GM19455 (cell line): ENCODE results near the gene METTL14.
"Not testable (repeated sequence)": the region's sequence is repeated elsewhere in the genome, so short reads cannot be mapped to it uniquely, and the experiment has no call there.

ENCODE experiments used
- ATAC-seq: cut with Tn5 transposase; IDR thresholded peaks from one replicate; pipeline ENCODE4 v1.9.1; 2021; ENCODE audit not compliant: unreplicated experiment

Gene METTL14

DNA sequence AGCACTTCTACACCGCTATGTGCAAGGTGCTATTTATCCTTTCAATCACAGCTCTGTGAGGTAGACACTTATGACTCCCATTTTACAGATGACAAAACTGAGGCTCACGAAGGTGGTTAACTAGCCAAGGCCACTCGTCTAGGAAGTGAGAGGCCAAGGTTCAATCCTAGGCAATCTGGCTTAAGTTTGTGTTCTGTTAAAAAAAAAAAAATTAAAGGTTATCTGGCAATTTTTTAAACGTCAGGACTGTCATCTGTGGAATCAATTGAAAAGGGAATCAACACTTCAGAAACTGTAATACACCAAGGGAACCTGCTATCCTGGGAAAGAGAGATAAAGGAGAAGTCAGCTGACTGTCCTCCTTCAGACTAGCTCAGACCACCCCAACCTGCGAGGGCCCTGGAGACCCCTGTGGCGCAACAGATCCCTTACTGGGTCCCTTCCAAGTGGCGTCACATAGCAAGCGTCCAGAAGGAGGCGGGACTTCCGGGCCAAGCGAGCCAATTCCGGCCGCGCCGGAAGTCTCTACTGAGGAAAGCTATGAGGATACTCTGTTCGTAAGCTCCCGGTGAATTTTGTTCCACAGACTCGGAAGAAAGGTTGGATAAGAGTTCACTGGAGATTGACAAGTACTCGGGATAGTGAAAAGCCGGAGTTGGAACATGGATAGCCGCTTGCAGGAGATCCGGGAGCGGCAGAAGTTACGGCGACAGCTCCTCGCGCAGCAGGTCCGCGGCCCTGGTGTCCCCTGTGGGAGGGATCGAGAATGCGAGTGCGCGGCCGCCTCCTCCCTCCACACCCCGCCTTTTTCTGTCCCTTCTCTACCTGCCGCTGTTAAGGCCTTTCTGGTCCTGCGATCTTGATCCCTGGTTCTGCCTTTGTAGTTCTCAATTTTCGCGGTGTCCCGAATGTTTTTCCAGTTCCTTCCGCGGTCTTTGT, at the start of gene METTL14:
Gene METTL14, plus strand, starts transcription at position 520 of the 939 bp plus-strand sequence. Its CDS starts 143 bp downstream, at position 663.
- peak; percentile 100 for ATAC-seq

DNA sequence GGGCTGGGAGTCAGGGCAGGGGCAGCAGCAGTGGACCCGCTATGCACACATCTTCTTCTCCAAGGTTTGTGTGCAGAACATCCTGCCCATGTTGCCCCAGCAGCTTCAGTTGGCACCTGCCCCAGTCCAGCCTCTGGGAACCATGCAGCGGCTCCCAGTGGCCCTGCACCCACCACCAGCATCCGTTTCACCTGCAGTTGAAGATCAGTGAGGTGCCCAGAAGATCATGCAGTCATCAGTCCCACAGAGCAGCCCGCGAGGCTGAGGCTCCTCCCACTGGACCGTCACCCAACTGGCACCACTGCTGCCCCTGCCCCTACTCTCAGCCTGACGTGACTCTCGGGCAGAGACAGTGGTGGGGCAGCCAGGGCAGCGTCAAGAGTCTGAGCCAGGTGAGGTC, 49.1 kb upstream of the METTL14 start:
- ATAC-seq, result not testable (repeated sequence)

GRCh38 chr4:118664665-118665064, 20.5 kb upstream of the METTL14 start:
- not testable (repeated sequence) for ATAC-seq

GRCh38 chr4:118669220-118669619, 16.0 kb upstream of the METTL14 start:
- ATAC-seq, result not testable (repeated sequence)

- ATAC-seq, result not testable (repeated sequence)
Observed at GRCh38 chr4:118670968-118671367, 14.2 kb upstream of the METTL14 start.

GRCh38 chr4:118676128-118676527, 9.1 kb upstream of the METTL14 start:
- no peak for ATAC-seq

- no peak for ATAC-seq
Observed at GRCh38 chr4:118680808-118681207, 4.4 kb upstream of the METTL14 start.

DNA sequence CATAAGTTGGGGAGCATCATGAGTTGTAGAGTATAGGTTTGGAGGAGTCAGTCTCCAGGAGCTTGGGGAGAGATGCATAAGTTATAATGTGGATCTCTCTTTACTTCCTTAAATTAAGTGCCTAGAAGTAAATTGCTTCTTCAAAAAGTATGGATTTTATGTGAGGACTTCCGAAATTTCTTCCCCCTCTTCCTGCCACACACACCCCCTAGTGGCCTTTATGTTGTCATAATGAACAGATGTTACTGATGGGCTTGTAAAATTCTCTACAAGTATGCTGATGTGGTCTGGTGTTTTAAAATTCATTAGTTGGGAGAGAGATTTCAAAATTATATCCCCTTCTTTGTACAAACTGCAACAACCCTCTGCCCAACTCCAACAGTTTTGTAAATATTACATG, 2.3 kb upstream of the METTL14 start:
- ATAC-seq, result no peak

DNA sequence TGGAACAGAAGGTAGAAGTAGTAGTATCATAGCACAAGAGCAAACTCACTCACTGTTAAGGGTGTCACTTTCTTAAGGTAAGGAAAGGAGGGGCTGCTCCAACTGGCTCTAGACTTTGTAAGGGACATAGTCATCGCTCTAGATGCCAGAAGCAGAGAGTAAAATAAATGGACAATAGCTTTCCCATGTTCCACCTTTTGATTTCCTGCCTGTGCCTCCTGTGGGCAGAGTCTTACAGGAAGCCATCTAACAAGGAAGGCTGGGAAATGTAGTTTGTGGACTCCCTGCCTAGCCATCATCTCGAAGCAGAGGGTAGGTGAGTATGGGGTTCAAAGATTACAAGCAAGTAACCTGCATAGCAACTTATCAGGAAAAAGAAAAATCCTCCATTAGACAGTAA, 1.7 kb upstream of the METTL14 start:
- ATAC-seq, result no peak

GRCh38 chr4:118703118-118703517, 17.9 kb downstream of the METTL14 start:
- no peak for ATAC-seq

GRCh38 chr4:118711052-118711451, 25.9 kb downstream of the METTL14 start:
- ATAC-seq, result no peak

DNA sequence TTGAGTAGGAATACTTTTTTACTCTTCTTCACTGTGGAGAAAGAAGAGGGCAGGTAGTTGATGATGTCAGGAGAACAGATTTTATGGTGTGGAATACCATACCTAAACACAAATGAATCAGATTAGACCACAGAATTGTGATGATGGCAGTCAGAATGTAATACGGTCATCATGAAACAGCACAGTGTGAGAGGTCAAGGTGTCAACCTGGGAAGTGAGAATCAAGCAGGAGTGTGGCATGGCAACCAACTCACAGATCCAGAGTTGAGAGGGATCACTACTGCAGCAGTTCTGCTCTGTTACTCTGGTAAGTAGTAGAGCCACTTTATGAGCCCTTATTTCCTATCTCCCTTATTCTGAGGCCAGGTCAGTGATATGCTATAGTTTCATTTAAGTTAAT, 27.7 kb downstream of the METTL14 start:
- no peak for ATAC-seq

GRCh38 chr4:118714682-118715081, 29.5 kb downstream of the METTL14 start:
- no peak for ATAC-seq

DNA sequence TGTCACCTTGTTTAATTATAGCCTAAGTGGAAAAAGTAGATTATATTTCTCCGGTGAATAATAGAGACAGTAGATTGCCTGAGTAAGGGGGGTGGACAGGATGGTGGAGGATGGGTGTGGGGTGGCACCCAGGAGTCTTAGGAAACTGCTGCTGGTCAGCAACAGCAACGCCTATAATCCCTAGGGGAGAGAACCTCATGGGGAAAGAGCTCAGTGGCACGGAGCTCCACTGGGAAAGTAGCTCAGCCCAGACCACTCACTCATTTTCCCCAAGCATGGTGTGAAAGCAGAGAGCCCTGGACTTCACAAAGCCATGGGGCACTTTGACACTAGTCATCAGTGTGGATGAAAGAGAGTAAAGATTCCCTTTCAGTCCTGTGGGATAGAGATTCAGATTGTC, 31.1 kb downstream of the METTL14 start:
- no peak for ATAC-seq

DNA sequence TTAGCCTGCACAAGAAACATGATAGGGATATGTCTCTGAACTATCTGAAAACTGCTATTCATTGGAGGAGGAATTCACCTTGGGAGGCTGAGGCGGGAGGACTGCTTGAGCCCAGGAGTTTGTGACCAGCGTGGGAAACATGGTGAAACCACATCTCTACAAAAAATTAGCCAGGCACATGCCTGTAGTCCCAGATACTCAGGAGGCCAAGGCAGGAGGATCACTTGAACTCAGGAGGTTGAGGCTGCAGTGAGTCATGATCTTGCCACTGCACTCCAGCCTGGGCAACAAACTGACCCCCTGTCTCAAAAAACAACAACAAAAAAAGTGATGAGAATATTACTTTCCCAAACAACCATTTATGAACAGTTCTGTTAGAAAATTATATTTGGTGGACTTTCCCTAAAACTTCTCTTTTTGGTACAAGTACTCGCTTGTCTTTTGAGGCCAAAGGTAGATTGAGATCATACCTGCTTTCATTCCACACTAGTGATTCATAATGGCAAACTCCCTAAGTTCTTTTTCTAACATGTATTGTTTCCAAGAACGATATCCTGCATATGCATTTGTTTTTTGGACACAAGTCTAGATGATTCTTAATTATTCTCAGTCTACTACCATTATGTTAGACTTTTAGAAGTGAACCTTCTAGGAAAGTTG, 33.4 kb downstream of the METTL14 start:
- ATAC-seq, result no peak

GRCh38 chr4:118721752-118722151, 36.6 kb downstream of the METTL14 start:
- no peak for ATAC-seq

GRCh38 chr4:118723369-118723768, 38.2 kb downstream of the METTL14 start:
- ATAC-seq, result no peak

- no peak for ATAC-seq
Observed at GRCh38 chr4:118727360-118727759, 42.2 kb downstream of the METTL14 start.

- ATAC-seq, result no peak
Observed at GRCh38 chr4:118729287-118730286, 44.4 kb downstream of the METTL14 start.

GRCh38 chr4:118730683-118731082, 45.5 kb downstream of the METTL14 start:
- no peak for ATAC-seq
